OCI-LY3 (cell line): Measurements from ENCODE around the gene XRCC2.

Experiments used
- CTCF ChIP-seq: fragments of 200-600, 300-600 bp; sonication (generic); IDR thresholded peaks from 2 replicates; pipeline ENCODE4 v1.5.1; 2014; ENCODE audit warnings: antibody characterized with exemption, low read length, low read depth
- EZH2phosphoT487 ChIP-seq: fragments of 200-600 bp; shearing (Covaris generic); IDR thresholded peaks from 2 replicates; pipeline ENCODE4 v1.6.1; 2018; ENCODE audit warnings: antibody characterized with exemption, mixed run types, low read depth

DNA sequence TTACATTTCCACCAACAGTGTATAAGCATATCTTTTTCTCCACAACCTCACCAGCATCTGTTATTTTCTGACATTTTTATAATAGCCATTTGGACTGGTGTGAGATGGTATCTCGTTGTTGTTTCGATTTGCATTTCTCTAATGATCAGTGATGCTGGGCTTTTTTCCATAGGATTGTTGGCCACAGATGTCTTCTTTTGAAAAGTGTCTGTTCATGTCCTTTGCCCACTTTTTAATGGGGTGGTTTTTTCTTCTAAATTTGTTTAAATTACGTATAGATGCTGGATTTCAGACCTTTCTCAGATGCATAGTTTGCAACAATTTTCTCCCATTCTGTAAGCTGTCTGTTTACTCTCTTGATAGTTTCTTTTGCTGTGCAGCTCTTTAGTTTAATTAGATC, 28.9 kb downstream of the XRCC2 start:
- TF ChIP-seq CTCF (no peak), EZH2phosphoT487 (no peak)
